Stimulated activated CD4-positive, alpha-beta T cell treated with anti-CD3 and anti-CD28 coated beads, Interleukin-1b, Interleukin-23, amount 100 ng/mL, for 48 hours (primary cell): Measurements from ENCODE around the gene BIN2.
A peak's percentile ranks its signal among the peaks of the same experiment; 100 is the strongest.

ENCODE experiments used
- DNase-seq: peaks from one replicate; pipeline ENCODE4 v3.0.0-alpha.2; 2020

The BIN2 gene

DNA sequence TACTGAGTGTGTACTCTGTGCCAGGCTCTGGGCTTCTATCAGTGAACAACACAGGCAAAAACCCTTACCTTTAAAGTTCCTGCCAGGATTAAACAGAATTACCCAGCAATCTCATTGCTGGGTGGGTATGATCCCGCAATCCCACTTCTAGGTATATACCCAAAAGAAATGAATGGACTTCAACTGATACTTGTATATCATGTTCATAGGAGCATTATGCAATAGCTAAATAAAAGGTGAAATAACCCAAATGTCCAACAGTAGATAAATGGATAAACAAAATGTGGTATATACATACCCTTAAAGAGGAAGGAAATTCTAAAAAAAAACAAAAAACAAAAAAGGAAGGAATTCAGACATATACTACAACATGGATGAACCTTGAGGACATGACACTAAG lies 70.7 kb downstream of the BIN2 start:
- no peak for DNase-seq

DNA sequence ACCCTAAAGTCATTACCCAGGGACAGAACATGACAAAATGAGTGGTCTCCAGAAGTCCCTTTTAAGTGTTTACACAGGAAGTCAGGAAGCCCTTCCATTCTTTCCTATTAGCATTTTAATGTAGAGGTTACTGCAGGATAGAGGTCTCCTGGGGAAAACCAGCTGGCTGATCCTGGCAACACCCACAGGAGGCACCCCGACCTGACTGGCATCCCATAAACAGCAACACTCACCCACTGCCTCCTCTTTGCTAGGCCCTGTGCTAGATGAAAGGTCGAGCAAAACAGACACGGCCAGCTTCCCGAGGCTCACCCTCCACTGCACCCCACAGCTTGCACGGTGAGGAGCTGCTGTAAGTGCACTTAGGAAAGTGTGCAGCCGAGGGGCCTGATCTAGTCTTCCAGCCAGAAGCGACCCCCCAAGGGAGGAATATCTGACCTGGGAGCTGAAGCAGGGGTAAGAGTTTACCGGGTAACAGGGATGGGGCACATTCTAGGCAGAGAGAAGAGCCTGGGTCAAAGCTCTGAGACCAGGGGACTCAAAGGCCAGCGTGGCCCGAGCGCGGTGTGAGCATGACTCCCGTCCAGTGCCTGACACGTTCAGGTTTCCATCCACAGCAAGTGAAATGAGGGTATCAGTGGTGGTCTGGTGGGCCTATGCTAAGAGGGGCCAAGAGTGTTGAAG lies 76.3 kb downstream of the BIN2 start:
- no peak for DNase-seq

DNA sequence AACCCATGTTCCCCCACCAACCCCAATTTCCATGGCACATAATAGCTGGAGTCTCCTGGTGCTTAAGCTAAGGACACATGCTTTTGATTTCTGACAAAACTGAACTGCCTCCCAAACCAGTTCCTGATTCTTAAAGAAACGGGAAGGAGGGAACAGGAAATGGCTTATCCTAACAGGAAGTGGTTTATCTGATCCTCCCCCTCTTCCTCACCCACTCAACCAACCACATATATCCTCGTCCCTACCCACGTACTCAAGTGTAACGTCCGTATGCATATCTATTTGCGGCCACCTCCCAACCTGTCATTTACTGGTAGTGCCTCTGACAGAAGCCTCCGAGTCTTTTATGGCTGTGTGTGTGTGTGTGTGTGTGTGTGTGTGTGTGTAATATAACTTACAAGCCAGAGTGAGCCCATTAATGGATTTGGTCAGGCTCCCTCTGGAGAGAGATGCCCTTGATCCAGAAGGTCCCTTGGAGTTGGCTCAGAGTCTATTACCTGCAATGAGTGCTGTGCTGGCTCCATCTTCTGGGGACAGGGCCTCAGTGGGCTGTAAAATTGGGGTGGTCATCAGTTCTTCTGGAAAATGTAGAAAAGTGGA lies 77.6 kb downstream of the BIN2 start:
- peak; percentile 28 for DNase-seq

DNA sequence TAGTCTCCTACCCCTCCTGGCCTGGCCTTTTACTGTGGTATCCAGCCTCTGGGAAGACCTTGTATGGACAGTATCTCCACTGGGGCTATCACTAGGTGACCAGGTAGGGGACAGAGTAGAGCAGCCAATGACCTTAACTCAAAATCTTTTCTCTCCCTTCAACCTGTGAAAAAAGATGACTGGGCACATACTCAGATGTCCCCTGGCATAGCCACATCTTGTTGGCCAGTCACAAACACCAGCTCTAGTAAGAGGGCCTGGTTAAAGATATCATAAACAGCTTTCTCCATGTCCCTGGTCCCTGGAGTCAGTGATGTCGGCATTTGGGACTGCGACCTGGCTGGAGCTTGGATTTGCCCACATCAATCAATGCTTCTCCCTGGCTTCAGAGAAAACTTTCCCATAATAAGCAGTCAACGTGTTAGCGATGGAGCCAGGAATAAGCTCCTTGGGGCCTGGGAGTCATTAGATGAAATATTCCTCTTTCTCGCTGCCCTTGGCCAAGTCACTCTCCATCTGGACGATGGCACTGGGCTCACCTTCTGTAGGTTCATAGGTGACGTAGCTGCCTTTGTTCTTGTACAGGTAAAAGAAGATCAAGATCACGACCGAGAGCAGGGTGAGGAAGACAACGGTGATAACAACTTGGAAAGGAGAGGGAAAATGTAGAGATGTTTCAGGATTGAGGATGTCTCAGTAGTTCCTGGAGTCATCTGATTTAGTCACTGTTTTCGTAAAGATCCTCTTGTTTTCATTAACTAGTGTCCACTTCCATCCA lies 78.3 kb downstream of the BIN2 start:
- no peak for DNase-seq

DNA sequence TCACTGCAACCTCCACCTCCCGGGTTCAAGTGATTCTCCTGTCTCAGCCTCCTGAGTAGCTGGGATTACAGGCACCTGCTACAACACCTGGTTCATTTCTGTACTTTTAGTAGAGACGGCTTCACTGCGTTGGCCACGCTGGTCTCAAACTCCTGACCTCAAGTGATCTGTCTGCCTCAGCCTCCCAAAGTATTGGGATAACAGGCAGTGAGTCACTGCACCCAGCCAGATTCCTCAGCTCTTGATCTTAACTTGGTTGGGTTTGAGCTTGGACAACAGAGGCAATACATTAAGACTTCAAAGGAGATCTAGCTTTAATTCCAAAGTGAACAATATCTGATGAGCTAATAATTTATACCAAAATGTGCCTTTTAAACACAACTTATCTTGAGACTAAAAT lies 79.7 kb downstream of the BIN2 start:
- no peak for DNase-seq

DNA sequence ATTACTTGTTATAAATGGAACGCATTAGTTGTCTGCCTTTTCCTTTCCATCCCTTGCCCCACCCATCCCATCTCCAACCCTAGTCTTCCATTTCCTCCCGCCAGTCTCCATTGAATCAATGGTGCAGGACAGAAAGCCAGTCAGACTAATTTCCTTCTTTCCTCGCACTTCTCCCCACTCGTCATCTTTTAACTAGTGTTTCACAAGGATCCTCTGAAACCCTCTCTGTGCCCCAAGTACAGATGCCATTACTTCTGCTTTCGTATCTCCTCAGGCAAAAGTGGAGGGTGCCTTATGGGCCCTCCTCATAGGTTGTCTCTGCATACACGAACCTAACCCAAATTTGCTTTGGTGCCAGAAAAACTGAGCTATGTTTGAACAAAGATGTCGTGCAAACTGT lies 81.1 kb downstream of the BIN2 start:
- DNase-seq = no peak

DNA sequence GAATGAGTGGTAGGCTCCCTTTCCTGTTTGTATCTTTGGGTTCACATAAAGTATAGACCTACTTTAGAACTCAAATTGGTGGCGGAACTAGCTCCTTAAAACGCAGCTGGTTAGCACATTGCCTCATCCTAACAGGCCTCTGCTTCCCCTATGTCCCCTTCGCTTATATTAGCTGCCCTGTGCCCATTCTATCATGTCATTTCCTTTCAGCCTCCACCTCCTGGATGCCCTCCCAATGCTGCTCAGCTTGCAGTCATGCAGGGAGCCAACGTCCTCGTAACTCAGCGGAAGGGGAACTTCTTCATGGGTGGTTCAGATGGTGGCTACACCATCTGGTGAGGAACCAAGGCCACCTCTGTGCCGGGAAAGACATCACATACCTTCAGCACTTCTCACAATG lies 81.9 kb downstream of the BIN2 start:
- no peak for DNase-seq

DNA sequence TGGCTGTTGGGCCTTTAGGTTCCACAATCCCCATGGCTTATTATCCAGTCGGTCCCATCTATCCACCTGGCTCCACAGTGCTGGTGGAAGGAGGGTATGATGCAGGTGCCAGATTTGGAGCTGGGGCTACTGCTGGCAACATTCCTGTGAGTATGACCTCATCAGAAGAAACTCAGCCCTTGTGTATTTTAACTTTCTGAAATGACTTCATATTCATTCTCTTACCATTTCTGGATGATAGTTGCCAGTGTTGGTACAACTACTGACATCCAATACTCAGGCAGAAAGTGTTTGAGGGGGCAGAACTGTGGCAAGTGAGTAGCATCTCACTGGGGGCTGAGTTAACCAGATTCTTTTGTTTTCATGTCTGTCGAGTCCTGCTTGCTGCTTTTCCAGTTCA lies 83.0 kb downstream of the BIN2 start:
- no peak for DNase-seq

DNA sequence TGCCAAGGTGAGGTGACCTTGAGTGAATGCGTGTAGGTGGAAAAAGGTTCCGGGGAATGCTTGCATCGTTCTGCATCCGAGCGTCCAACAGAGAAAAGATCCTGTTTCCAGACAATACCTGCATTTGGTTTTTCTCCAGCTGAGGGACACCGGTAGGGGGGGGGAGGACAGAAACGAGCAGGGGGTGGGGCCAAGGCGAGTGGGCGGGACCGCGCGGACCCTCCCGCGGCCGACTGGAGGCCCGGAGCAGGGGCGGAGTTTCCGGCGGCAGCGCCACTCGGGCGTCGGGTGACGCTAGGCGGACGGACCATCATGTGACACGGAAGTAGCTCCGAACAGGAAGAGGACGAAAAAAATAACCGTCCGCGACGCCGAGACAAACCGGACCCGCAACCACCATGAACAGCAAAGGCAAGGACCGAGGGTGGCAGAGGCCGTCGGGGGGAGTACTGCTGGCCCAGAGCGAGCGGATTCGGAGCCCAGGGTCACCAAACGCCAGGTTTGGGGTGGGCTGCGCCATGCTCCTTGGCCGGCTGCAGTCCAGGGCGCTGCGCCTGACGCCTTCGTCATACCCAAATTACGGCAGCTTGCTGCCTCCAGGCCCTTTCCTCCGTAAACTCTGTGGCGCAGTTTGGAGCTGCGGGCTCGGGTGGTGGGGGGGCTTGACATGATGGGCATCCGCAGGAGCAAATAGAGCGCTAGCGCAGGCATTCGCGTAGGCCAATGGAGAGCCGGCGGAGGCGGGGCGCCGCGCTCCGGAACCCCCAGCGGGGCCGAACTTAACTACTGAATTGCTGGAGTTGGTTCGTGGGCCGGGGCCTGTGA lies 85.3 kb downstream of the BIN2 start, which contains the start of gene DAZAP2:
Gene DAZAP2 (plus strand): TSS at position 317 of the 825 bp plus-strand sequence. CDS start 82 bp downstream, at position 399.
- DNase-seq = peak; percentile 96

DNA sequence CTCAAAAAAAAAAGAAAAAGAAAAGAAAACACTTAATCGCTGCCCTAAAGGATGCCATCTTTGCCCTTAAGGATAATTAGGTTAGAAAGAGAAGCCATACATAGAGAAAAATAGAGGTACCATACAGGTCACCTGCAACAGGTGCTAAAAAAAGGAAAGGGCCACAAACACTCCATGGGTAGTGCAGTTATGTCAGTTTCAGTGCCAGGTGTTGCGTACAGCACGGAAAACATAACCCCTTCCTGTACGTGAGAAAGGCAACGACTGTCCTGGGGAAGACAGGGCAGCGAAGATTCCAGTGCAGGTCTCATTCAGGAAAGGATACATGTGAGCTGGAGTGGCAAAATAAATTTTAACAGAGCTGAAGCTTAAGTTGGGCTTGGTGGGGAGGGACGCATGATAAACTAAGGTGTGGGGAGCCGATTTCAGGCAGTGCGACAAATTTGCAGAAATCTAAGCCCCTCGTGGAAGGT lies 85.9 kb downstream of the BIN2 start:
- no peak for DNase-seq

DNA sequence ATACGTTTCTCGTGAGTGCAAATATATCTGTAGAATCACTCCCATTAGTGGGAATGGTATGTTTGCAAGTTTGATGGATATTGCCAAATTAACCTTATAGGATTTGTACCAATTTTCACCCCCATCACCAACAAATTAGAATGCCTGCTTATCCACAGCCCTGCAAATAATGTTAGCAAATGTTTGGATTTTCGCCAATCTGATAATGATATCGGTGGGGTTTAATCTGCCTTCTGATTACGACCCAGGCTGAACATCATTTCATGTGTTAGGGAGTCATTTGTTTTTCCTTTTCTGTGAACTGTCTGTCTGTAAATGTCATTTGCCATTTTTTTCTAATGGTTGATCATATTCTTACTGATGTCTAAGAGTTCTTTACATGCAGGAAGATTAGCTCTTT lies 89.4 kb downstream of the BIN2 start:
- no peak for DNase-seq

DNA sequence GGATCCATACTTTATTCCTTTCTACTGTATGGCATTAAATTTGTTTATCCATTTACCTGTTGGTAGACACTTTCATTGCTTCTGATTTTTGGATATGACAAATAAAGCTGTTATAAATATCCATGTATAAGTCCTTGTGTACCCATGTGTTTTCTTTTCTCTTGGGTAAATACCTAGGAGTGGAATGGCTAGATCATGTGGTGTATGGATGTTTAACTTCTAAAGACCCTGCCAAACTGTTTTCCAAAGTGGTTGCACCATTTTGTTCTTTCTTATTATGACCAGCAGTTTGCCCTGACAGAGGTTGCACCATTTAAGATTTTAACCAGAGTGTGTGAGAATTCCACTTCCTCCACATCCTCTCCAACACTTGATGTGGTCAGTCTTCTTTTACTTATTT lies 91.3 kb downstream of the BIN2 start:
- no peak for DNase-seq
